Uterus (tissue), 2 donors: Measurements from ENCODE around the gene PCDHGA1.

Experiments
- CTCF ChIP-seq, 4 experiments: fragments of 200-600 bp in 2 of 4; fragments of 450-650 bp in 2 of 4; sonication (generic) in 2 of 4; IDR thresholded peaks; one replicate each; pipeline ENCODE4 v1.5.1; 2016 to 2019; ENCODE audit warnings: antibody characterized with exemption in 4 of 4, mild to moderate bottlenecking in 2 of 4, moderate library complexity in 1 of 4
- POLR2A ChIP-seq, 2 donors: fragments of 450-650 bp; IDR thresholded peaks; one replicate each; pipeline ENCODE4 v1.6.1; 2016; ENCODE audit warnings: antibody characterized with exemption in 2 of 2, mild to moderate bottlenecking in 1 of 2, moderate library complexity in 1 of 2

DNA sequence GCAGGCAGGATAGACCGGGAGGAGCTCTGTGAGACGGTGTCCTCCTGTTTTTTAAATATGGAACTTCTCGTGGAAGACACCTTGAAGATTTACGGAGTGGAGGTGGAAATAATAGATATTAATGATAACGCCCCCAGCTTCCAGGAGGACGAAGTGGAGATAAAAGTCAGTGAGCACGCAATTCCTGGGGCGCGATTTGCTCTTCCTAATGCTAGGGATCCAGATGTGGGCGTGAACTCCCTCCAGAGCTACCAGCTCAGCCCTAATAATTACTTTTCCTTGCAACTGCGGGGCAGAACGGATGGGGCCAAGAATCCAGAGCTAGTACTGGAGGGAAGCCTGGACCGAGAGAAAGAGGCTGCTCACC lies 91.2 kb downstream of the PCDHGA1 start:
- TF ChIP-seq POLR2A (IDR thresholded peaks at IDR 0.05) (no peak), CTCF (IDR thresholded peaks at IDR 0.05) (no peak)
